NCI-H1436 (cell line): ENCODE measurements around the gene SNAPC2.
"Not testable (repeated sequence)": the region's sequence is repeated elsewhere in the genome, so short reads cannot be mapped to it uniquely, and the experiment has no call there.

Experiments used
- DNase-seq: peaks from one replicate; lab custom pipeline; 2025; lab: John Stamatoyannopoulos, UW

SNAPC2 gene

DNA sequence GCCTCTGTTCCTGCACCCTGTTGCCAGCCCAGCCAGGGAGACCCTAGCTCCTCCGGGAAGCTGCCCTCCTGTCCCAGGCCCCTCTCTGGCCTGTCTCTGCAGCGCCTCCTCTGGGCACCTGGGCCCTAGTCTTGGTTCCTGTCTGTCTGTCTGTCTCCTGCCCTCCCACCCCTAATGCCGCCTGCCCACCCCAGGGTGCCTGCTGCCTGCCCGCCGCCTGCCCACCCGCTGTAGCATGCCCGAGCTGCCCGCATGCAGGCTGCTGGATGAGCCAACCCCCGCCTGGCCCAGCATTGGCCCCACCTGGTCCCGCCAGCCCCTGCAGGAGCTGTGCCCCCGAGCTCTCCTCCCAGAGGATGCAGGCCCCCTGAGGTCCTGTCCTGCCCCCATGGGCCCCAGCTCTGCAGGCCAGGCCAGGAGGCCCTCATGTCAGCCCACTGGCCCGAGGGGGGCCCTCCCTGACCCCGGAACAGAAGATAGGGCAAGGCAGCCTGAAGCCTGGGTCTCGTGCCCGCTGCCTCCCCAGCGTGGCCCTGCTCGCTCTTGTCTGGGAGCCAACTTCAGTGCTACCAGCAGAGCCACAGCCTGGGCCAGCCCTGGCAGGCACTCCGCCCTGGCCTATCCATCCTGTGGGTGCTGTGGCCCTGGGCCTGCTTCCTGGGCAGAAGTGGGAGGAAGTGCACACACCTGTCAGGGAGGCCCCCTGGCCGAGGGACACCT is 11.2 kb upstream of the SNAPC2 start:
- DNase-seq, result no peak

GRCh38 chr19:7909471-7910067 is 10.6 kb upstream of the SNAPC2 start:
- no peak for DNase-seq

DNA sequence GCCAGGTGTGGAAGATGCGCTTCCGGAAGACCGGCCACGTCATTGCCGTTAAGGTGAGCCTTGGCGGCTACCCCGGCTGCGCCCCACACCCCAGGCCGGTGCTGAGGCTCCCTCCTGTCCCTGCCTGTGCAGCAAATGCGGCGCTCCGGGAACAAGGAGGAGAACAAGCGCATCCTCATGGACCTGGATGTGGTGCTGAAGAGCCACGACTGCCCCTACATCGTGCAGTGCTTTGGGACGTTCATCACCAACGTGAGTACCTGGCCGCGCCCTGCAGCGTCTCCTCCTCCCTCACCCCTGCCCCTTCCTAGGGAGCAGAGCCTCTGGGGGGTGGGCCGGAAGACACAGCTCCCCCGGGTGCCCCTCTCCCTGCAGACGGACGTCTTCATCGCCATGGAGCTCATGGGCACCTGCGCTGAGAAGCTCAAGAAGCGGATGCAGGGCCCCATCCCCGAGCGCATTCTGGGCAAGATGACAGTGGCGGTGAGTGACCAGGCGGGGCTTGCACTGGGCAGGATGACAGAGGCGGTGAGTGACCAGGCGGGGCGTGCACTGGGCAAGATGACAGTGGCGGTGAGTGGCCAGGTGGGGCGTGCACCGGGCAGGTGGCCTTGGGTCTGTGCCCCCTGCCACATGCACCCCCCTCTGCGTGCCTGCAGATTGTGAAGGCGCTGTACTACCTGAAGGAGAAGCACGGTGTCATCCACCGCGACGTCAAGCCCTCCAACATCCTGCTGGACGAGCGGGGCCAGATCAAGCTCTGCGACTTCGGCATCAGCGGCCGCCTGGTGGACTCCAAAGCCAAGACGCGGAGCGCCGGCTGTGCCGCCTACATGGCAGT is 9.6 kb upstream of the SNAPC2 start:
- no peak for DNase-seq

GRCh38 chr19:7911508-7912143 is 8.5 kb upstream of the SNAPC2 start:
- DNase-seq, result no peak

GRCh38 chr19:7912144-7912696 is 7.9 kb upstream of the SNAPC2 start:
- DNase-seq, result no peak

DNA sequence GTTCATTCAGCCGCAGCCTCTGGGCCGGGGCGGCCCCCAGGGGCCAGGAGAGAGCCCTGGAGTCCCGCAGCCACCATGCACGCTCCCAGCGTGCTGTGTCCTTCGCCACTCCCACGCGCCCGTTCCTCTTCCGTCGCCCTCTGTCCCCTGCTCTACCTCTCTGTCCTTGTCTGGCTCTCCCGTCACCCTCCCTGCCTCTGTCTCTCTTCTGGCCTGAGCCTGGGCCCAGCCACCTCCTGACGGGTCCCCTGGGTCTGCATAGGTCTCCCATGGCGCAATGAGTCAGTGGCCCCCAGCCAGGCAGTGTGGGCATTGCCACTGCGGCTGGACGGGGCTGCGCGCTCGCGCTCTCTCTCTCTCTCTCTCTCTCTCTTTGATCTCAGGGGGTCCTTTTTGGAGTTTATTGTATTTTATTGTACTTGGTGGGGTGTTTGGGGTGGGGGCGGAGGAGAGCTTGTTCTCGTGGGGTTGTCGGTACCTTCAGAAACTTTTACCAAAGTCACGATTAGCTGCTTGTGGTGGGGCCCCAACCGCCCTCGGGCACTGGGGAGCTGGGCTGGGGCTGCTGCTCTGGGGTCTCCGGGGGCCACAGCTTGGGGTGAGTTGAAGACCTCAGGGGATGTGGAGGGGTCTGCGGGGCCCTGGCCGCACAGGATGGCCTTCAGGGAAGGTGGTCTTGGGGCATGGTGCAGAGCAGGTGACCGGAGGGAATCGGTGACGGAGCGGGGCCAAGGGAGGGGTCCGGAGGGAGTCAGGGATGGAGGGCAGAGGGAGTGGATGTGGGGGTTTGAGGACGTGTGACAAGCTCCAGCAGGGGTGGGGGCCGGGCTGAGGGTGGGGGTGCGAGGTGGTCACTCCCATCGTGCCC is 7.2 kb upstream of the SNAPC2 start:
- DNase-seq, result no peak

DNA sequence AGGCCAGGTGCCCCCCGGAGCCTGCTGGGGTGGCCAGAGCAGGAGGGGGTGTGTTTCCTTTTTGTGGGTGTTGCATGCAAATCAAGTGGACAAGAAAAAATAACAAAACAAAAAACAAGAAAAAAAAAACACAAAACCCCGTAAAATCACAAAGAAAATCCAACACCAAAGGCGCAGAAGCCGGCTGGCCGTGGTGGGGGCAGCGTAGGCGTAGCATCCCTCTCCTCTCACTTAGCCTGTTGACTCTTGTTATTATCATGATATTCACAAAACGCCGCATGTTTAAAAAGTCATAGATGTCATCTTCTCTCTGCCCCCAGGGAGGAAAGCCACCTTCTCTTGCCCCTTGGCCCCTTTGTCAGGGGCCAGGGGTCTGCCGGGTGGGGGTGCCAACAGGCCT is 6.5 kb upstream of the SNAPC2 start:
- DNase-seq, result no peak

GRCh38 chr19:7914099-7914498 is 6.0 kb upstream of the SNAPC2 start:
- DNase-seq, result no peak

- no peak for DNase-seq
Observed at GRCh38 chr19:7914598-7915045, 5.5 kb upstream of the SNAPC2 start, which contains the start of gene TGFBR3L. Gene TGFBR3L (plus strand): TSS chr19:7914830.

- DNase-seq, result no peak
Observed at GRCh38 chr19:7915250-7916102, 4.7 kb upstream of the SNAPC2 start.

- no peak for DNase-seq
Observed at GRCh38 chr19:7916103-7916954, 3.8 kb upstream of the SNAPC2 start.

DNA sequence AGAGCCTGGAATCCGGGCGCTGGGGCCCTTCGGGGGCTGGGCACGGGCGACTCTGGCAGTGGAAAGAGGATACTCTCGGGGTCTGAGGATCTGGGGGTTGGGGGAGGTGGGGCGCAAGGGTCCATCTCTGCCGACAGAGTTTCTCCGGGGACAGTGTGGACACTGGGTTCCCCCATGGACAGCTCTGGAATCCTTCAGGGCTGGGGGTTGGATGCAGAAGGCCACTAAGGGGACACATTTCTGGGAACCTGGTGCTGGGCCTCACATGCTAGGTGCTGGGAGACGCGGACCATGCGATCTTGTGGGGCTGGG is 3.2 kb upstream of the SNAPC2 start:
- DNase-seq, result no peak

- peak; percentile 30 for DNase-seq
Observed at GRCh38 chr19:7917267-7918061, 2.7 kb upstream of the SNAPC2 start.

GRCh38 chr19:7918062-7918614 is 2.0 kb upstream of the SNAPC2 start:
- not testable (repeated sequence) for DNase-seq

GRCh38 chr19:7918615-7919421 is 1.3 kb upstream of the SNAPC2 start:
- DNase-seq, result no peak

- peak; percentile 100 for DNase-seq
Observed at GRCh38 chr19:7920519-7921301, 572 bp downstream of the SNAPC2 start.
